NCI-H510A (cell line): Measurements from ENCODE around the gene GNA12.

Source experiments
- DNase-seq: peaks from one replicate; lab custom pipeline; 2025; lab: John Stamatoyannopoulos, UW

The GNA12 gene

GRCh38 chr7:2844153-2845033 lies at the start of gene GNA12:
TSS of gene GNA12 (minus strand) at chr7:2844308. CDS start at chr7:2844161, 147 bp downstream.
- peak; percentile 96 for DNase-seq

- no peak for DNase-seq
Measured at GRCh38 chr7:2893411-2893861, 49.3 kb upstream of the GNA12 start.

- DNase-seq, result no peak
Measured at GRCh38 chr7:2892549-2892948, 48.4 kb upstream of the GNA12 start.

- DNase-seq, result no peak
Measured at GRCh38 chr7:2887816-2888215, 43.7 kb upstream of the GNA12 start.

- peak; percentile 15 for DNase-seq
Measured at GRCh38 chr7:2886900-2887299, 42.8 kb upstream of the GNA12 start.

GRCh38 chr7:2886391-2886790 lies 42.3 kb upstream of the GNA12 start:
- no peak for DNase-seq

- DNase-seq, result no peak
Measured at GRCh38 chr7:2884161-2884560, 40.1 kb upstream of the GNA12 start.

- DNase-seq, result no peak
Measured at GRCh38 chr7:2883101-2883500, 39.0 kb upstream of the GNA12 start.

- no peak for DNase-seq
Measured at GRCh38 chr7:2882111-2882510, 38.0 kb upstream of the GNA12 start.

- DNase-seq, result no peak
Measured at GRCh38 chr7:2880874-2881533, 36.9 kb upstream of the GNA12 start.

- no peak for DNase-seq
Measured at GRCh38 chr7:2880051-2880450, 35.9 kb upstream of the GNA12 start.

GRCh38 chr7:2879354-2879753 lies 35.2 kb upstream of the GNA12 start:
- DNase-seq, result no peak

- no peak for DNase-seq
Measured at GRCh38 chr7:2878306-2878705, 34.2 kb upstream of the GNA12 start.

GRCh38 chr7:2876031-2876731 lies 32.1 kb upstream of the GNA12 start:
- DNase-seq, result no peak

GRCh38 chr7:2873686-2874551 lies 29.8 kb upstream of the GNA12 start:
- peak; percentile 20 for DNase-seq

- peak; percentile 88 for DNase-seq
Measured at GRCh38 chr7:2873146-2873545, 29.0 kb upstream of the GNA12 start.

- DNase-seq, result no peak
Measured at GRCh38 chr7:2872296-2872874, 28.3 kb upstream of the GNA12 start.

- DNase-seq, result peak; percentile 51
Measured at GRCh38 chr7:2870471-2870931, 26.4 kb upstream of the GNA12 start.

GRCh38 chr7:2869981-2870380 lies 25.9 kb upstream of the GNA12 start:
- no peak for DNase-seq

- DNase-seq, result no peak
Measured at GRCh38 chr7:2866601-2867000, 22.5 kb upstream of the GNA12 start.

GRCh38 chr7:2864999-2865670 lies 21.0 kb upstream of the GNA12 start:
- DNase-seq, result no peak
